ENCODE measurements around the gene ATM. TPM values are rescaled to one million over a fixed set of nuclear protein-coding genes. Genes with fewer than 3 reads are reported as not detected.

ATM gene
- total RNA-seq, 3 donors from 2014 or later = 30.5 to 56.8 (median 36.4) TPM

- H3K36me3 ChIP-seq (ENCODE audit: low read depth) = no peaks in the 10 kb centered on the region
- intact Hi-C loops (cut with DNase I, micrococcal nuclease) = no loop called here
- ATAC-seq (no peak), DNase-seq (no peak)
- no peak overlapping the region for H3K4me3 ChIP-seq
- no peaks in the 10 kb centered on the region for H3K9me3 ChIP-seq
- no peak for TF ChIP-seq CTCF (IDR thresholded peaks at IDR 0.05)
- H3K4me1 ChIP-seq (ENCODE audit: low read depth) = no peaks in the 10 kb centered on the region
Measured at GRCh38 chr11:108307751-108308150, 84.9 kb downstream of the ATM start.

GRCh38 chr11:108313444-108313843 is 90.6 kb downstream of the ATM start:
- no peak for TF ChIP-seq CTCF (IDR thresholded peaks at IDR 0.05)
- ATAC-seq (no peak), DNase-seq (no peak)
- Histone ChIP-seq H3K36me3 (ENCODE audit: low read depth) (no peaks in the 10 kb centered on the region), H3K4me3 (no peak overlapping the region), H3K9me3 (no peaks in the 10 kb centered on the region), H3K4me1 (ENCODE audit: low read depth) (no peaks in the 10 kb centered on the region)
- intact Hi-C loops (cut with DNase I, micrococcal nuclease) = no loop called here

- intact Hi-C loops (cut with DNase I, micrococcal nuclease) = no loop called here
Measured at GRCh38 chr11:108316061-108316460, 93.2 kb downstream of the ATM start.

GRCh38 chr11:108319541-108320145 is 96.8 kb downstream of the ATM start:
- no peak for DNase-seq
- intact Hi-C loops (cut with DNase I, micrococcal nuclease) = no loop called here
- no peaks in the 10 kb centered on the region for H3K4me1 ChIP-seq (ENCODE audit: low read depth)
- TF ChIP-seq CTCF (IDR thresholded peaks at IDR 0.05) = no peak
- ATAC-seq = no peak
- H3K9me3 ChIP-seq = no peaks in the 10 kb centered on the region
- H3K4me3 ChIP-seq = no peak overlapping the region
- H3K36me3 ChIP-seq (ENCODE audit: low read depth) = no peaks in the 10 kb centered on the region

More at GRCh38 chr11:108316061-108316460, 93.2 kb downstream of the ATM start:
- DNase-seq (no peak), ATAC-seq (no peak)
- Histone ChIP-seq H3K9me3 (no peaks in the 10 kb centered on the region), H3K4me1 (ENCODE audit: low read depth) (no peaks in the 10 kb centered on the region), H3K36me3 (ENCODE audit: low read depth) (no peaks in the 10 kb centered on the region), H3K4me3 (no peak overlapping the region)
- no peak for TF ChIP-seq CTCF (IDR thresholded peaks at IDR 0.05)

- no peaks in the 10 kb centered on the region for H3K36me3 ChIP-seq (ENCODE audit: low read depth)
- no peak for TF ChIP-seq CTCF (IDR thresholded peaks at IDR 0.05)
- no peaks in the 10 kb centered on the region for H3K9me3 ChIP-seq
- no peaks in the 10 kb centered on the region for H3K4me1 ChIP-seq (ENCODE audit: low read depth)
- ATAC-seq = no peak
- intact Hi-C loops (cut with DNase I, micrococcal nuclease) = no loop called here
- H3K4me3 ChIP-seq = no peak overlapping the region
- DNase-seq = no peak
Measured at GRCh38 chr11:108322666-108323065, 99.8 kb downstream of the ATM start.

- Histone ChIP-seq H3K36me3 (ENCODE audit: low read depth) (no peaks in the 10 kb centered on the region), H3K4me1 (ENCODE audit: low read depth) (no peaks in the 10 kb centered on the region), H3K9me3 (no peaks in the 10 kb centered on the region), H3K4me3 (no peak overlapping the region)
- no peak for TF ChIP-seq CTCF (IDR thresholded peaks at IDR 0.05)
- no peak for ATAC-seq
- DNase-seq = no peak
- intact Hi-C loops (cut with DNase I, micrococcal nuclease) = no loop called here
Measured at GRCh38 chr11:108324587-108324986, 101.7 kb downstream of the ATM start.

Data from mucosa of descending colon (tissue), 3 donors.